Loucy (cell line): ENCODE data around the gene TPBGL.

ENCODE experiments used
- H2AFZ ChIP-seq: fragments of 200-600 bp; sonication (generic); 2 replicates; pipeline ENCODE4 v1.6.0; 2016; ENCODE audit warnings: antibody characterized with exemption, mild to moderate bottlenecking, low read length, moderate library complexity
- H3F3A ChIP-seq: fragments of 200-600 bp; 2 replicates; pipeline ENCODE4 v1.6.0; 2016; ENCODE audit warnings: antibody characterized with exemption, low read depth, mild to moderate bottlenecking
- H3K27me3 ChIP-seq: fragments of 200-600 bp; sonication (generic); 2 replicates; pipeline ENCODE4 v1.6.1; 2014; ENCODE audit warnings: low read length, mild to moderate bottlenecking; ENCODE audit not compliant: insufficient read depth, poor library complexity, severe bottlenecking
- H3K36me3 ChIP-seq: fragments of 200-600 bp; sonication (generic); 2 replicates; pipeline ENCODE4 v1.6.1; 2016; ENCODE audit warnings: low read length; ENCODE audit not compliant: insufficient read depth
- H3K4me1 ChIP-seq: fragments of 200-600 bp; sonication (generic); 2 replicates; pipeline ENCODE4 v1.5.1; 2014; ENCODE audit warnings: low read length, mild to moderate bottlenecking; ENCODE audit not compliant: insufficient read depth, poor library complexity, severe bottlenecking
- H3K4me2 ChIP-seq: fragments of 200-600 bp; sonication (generic); 2 replicates; pipeline ENCODE4 v1.6.0; 2014; ENCODE audit warnings: antibody characterized with exemption, low read length, low read depth, mild to moderate bottlenecking; ENCODE audit not compliant: poor library complexity, severe bottlenecking
- H3K4me3 ChIP-seq: fragments of 200-600 bp; sonication (generic); 2 replicates; pipeline ENCODE4 v1.5.1; 2014; ENCODE audit warnings: low read length, mild to moderate bottlenecking, mixed read lengths; ENCODE audit not compliant: poor library complexity, severe bottlenecking
- H3K79me2 ChIP-seq: fragments of 200-600 bp; sonication (generic); 2 replicates; pipeline ENCODE4 v1.6.1; 2014; ENCODE audit warnings: low read length; ENCODE audit not compliant: insufficient read depth
- H3K9ac ChIP-seq: fragments of 200-600 bp; sonication (generic); 2 replicates; pipeline ENCODE4 v1.6.0; 2014; ENCODE audit warnings: mild to moderate bottlenecking, low read depth, low read length, moderate library complexity; ENCODE audit not compliant: poor library complexity, severe bottlenecking
- H3K9me2 ChIP-seq: fragments of 200-600 bp; sonication (generic); replicated peaks from 2 replicates; pipeline ENCODE4 v1.6.1; 2016; ENCODE audit warnings: low read depth, low read length, mixed read lengths
- H3K9me3 ChIP-seq: fragments of 200-600 bp; sonication (generic); 2 replicates; pipeline ENCODE4 v1.6.1; 2014; ENCODE audit warnings: mild to moderate bottlenecking, antibody characterized with exemption, low read length, low read depth; ENCODE audit not compliant: insufficient read depth
- H4K20me1 ChIP-seq: fragments of 200-600 bp; sonication (generic); 2 replicates; pipeline ENCODE4 v1.6.0; 2014; ENCODE audit warnings: antibody characterized with exemption, low read length, mild to moderate bottlenecking; ENCODE audit not compliant: insufficient read depth, poor library complexity, severe bottlenecking
- CTCF ChIP-seq: fragments of 200-600 bp; sonication (generic); conservative IDR thresholded peaks from 2 replicates; pipeline ENCODE4 v1.5.1; 2014; ENCODE audit warnings: mild to moderate bottlenecking, antibody characterized with exemption, low read length
- EZH2phosphoT487 ChIP-seq: fragments of 200-600 bp; IDR thresholded peaks from 2 replicates; pipeline ENCODE4 v1.6.1; 2018; ENCODE audit warnings: antibody characterized with exemption, mild to moderate bottlenecking, moderate library complexity, borderline replicate concordance

Gene TPBGL

GRCh38 chr11:75204012-75204674, 36.4 kb upstream of the TPBGL start:
- H3K9ac ChIP-seq = no peak overlapping the region
- no peaks in the 10 kb centered on the region for H3K4me1 ChIP-seq
- H3F3A ChIP-seq = no peaks in the 10 kb centered on the region
- no peaks in the 10 kb centered on the region for H3K27me3 ChIP-seq
- no peaks in the 10 kb centered on the region for H3K79me2 ChIP-seq
- TF ChIP-seq EZH2phosphoT487 (no peak), CTCF (no peak)
- no peak overlapping the region for H3K4me2 ChIP-seq
- no peaks in the 10 kb centered on the region for H3K9me3 ChIP-seq
- no peaks in the 10 kb centered on the region for H3K9me2 ChIP-seq
- no peaks in the 10 kb centered on the region for H4K20me1 ChIP-seq
- no peak overlapping the region for H2AFZ ChIP-seq
- no peak overlapping the region for H3K4me3 ChIP-seq
- H3K36me3 ChIP-seq = no peaks in the 10 kb centered on the region

- no peaks in the 10 kb centered on the region for H3F3A ChIP-seq
- H3K27me3 ChIP-seq = no peaks in the 10 kb centered on the region
- no peak overlapping the region for H2AFZ ChIP-seq
- H3K79me2 ChIP-seq = no peaks in the 10 kb centered on the region
- no peaks in the 10 kb centered on the region for H3K36me3 ChIP-seq
- TF ChIP-seq EZH2phosphoT487 (no peak), CTCF (peak; percentile 94)
- H3K9me3 ChIP-seq = no peaks in the 10 kb centered on the region
- H3K4me1 ChIP-seq = no peaks in the 10 kb centered on the region
- H3K4me3 ChIP-seq = no peak overlapping the region
- H3K4me2 ChIP-seq = no peak overlapping the region
- no peaks in the 10 kb centered on the region for H4K20me1 ChIP-seq
- no peaks in the 10 kb centered on the region for H3K9me2 ChIP-seq
- H3K9ac ChIP-seq = no peak overlapping the region
Observed at GRCh38 chr11:75204685-75205563, 35.6 kb upstream of the TPBGL start.

GRCh38 chr11:75205564-75206020, 35.0 kb upstream of the TPBGL start:
- Histone ChIP-seq H3K4me1 (no peaks in the 10 kb centered on the region), H4K20me1 (no peaks in the 10 kb centered on the region), H2AFZ (no peak overlapping the region), H3K9me2 (no peaks in the 10 kb centered on the region), H3K36me3 (no peaks in the 10 kb centered on the region), H3K4me2 (no peak overlapping the region), H3K27me3 (no peaks in the 10 kb centered on the region), H3K79me2 (no peaks in the 10 kb centered on the region), H3K4me3 (no peak overlapping the region), H3K9ac (no peak overlapping the region), H3K9me3 (no peaks in the 10 kb centered on the region), H3F3A (no peaks in the 10 kb centered on the region)
- no peak for TF ChIP-seq EZH2phosphoT487
- no peak for TF ChIP-seq CTCF
